Psoas muscle (tissue), 8 donors: ENCODE results near the gene EPHA4. TPM values are rescaled to one million over a fixed set of nuclear protein-coding genes. Genes with fewer than 3 reads are reported as not detected.

Experiments used
- ATAC-seq, 4 donors: fragments of 200-7000 bp; cut with Tn5 transposase; one replicate each; pipeline ENCODE4 v1.9.1; 2020; ENCODE audit warnings: moderate library complexity in 3 of 4, mild to moderate bottlenecking in 2 of 4
- DNase-seq, 2 donors: peaks; one replicate each; pipeline ENCODE4 v3.0.0-alpha.2; 2020
- H3K27ac ChIP-seq: fragments of 200-600 bp; one replicate; pipeline ENCODE4 v1.8.0; 2022
- H3K27me3 ChIP-seq, 3 donors: fragments of 200-600 bp in 1 of 3; one replicate each; pipeline versions ENCODE4 v1.6.1 to v1.8.0; 2013 to 2022; ENCODE audit warnings: low read length in 2 of 3, mild to moderate bottlenecking in 2 of 3, moderate library complexity in 1 of 3; ENCODE audit not compliant: insufficient read depth in 3 of 3
- H3K36me3 ChIP-seq, 2 donors: fragments of 200-600 bp in 1 of 2; one replicate each; pipeline versions ENCODE4 v1.6.1 to v1.8.0; 2013 to 2022; ENCODE audit warnings: low read depth in 1 of 2, mild to moderate bottlenecking in 1 of 2, moderate library complexity in 1 of 2; ENCODE audit not compliant: insufficient read depth in 1 of 2
- H3K4me1 ChIP-seq: fragments of 200-600 bp; one replicate; pipeline ENCODE4 v1.8.0; 2022
- H3K4me3 ChIP-seq: fragments of 200-600 bp; one replicate; pipeline ENCODE4 v1.8.0; 2022; ENCODE audit warnings: mild to moderate bottlenecking
- H3K9me3 ChIP-seq: fragments of 200-600 bp; one replicate; pipeline ENCODE4 v1.8.0; 2022
- CTCF ChIP-seq: fragments of 200-600 bp; IDR thresholded peaks from one replicate; pipeline ENCODE4 v1.8.0; 2022; ENCODE audit warnings: antibody characterized with exemption
- WGBS, 3 donors: extraction: QIAGEN DNeasy Blood & Tissue Kit; methylation state at CpG; one replicate each; pipeline versions ENCODE4 v1.1.6 to v1.1.7; 2013; 5-methylcytosine and 5-hydroxymethylcytosine counted together
- intact Hi-C, 2 donors: fragments of 100-400 bp; cut with DNase I; formaldehyde crosslinking; loops; one replicate each; pipeline versions ENCODE4 v1.11.0 to v1.14.2; 2022
- polyA plus RNA-seq, 3 donors: library from polyadenylated mRNA; stranded (reverse); fragments of 200-250 nt; gene quantifications; one replicate each; pipeline ENCODE4 v1.2.3, GENCODE V29; 2013
- total RNA-seq, 4 donors: library from RNA; stranded (reverse); fragmentation: NEBNext Ultra II Directional in 2 of 4; extraction: Animal tissue kit (Norgen Biotek cat#: 25700) in 2 of 4; gene quantifications; one replicate each; pipeline versions ENCODE4 v1.2.1 to v1.2.4, GENCODE V29; 2021 to 2023
- donor health status: healthy with polysubstance abuse.
- donor health status: DM: no; HTN: no; CAD: no; lungs with moderate emphysema.
- donor health status: Bipolar disorder and iron deficiency.
- donor health status: healthy.
- donor health status: DM: yes; HTN: yes; CAD: no.
- donor health status: DM: no; HTN: no; CAD: no.
- donor health status: DM: no; HTN: no; CAD: no.
- donor health status: DM: yes; HTN: yes; CAD: no.

EPHA4 gene
- total and polyA plus RNA-seq, 7 donors = 0.76 to 6.3 (median 3.8) TPM

DNA sequence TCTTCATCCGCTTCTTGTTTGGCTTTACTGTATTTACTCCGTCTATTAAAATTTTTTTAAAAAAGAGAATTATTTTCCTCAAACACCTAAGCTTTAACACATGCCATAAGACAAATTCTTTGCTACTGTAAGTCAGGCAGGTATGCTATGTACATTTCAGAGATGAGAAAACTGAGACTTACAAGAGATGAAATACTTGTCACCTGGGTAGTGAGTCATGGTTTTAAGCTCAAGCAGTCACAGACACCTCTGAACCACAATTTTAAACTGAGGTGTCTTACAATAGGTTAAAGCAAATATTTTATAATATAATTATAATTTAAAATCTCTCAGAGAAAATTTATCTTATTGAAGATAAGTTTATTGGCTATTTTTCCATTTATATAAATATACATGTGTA, 126.0 kb downstream of the EPHA4 start:
- Histone ChIP-seq H3K4me3 (no peak overlapping the region), H3K36me3 (peaks cover 0 to 13% of the 10 kb centered on the region in 2 donors), H3K27me3 (no peaks in the 10 kb centered on the region), H3K27ac (no peak overlapping the region), H3K4me1 (peaks cover 12% of the 10 kb centered on the region), H3K9me3 (no peaks in the 10 kb centered on the region)
- intact Hi-C loops = no loop called here
- TF ChIP-seq CTCF = no peak
- DNase-seq (no peak), ATAC-seq (no peak)
- WGBS, 3 donors = 97 to 98% (median 98%) methylated on average over 2 of the region's 2 CpGs

- Histone ChIP-seq H3K27ac (peak overlapping the region; percentile 73), H3K4me1 (peaks cover 12% of the 10 kb centered on the region), H3K4me3 (no peak overlapping the region), H3K27me3 (no peaks in the 10 kb centered on the region), H3K9me3 (no peaks in the 10 kb centered on the region), H3K36me3 (peaks cover 0 to 13% of the 10 kb centered on the region in 2 donors)
- intact Hi-C loops = loop anchor here in 1 of 2 donors (5.0 kb wide), 2 partner anchors 108 to 128 kb away; partner anchors contain the start of gene EPHA4
- peak; percentile 89 to 97 (median 94) for ATAC-seq
- no peak for DNase-seq
- 15 to 21% (median 18%) methylated on average over 2 of the region's 2 CpGs for WGBS, 3 donors
- no peak for TF ChIP-seq CTCF
These were observed 128.0 kb downstream of the EPHA4 start for GRCh38 chr2:221444106-221444505.

- Histone ChIP-seq H3K9me3 (no peaks in the 10 kb centered on the region), H3K27ac (peak overlapping the region; percentile 73), H3K4me1 (peaks cover 12% of the 10 kb centered on the region), H3K27me3 (no peaks in the 10 kb centered on the region), H3K36me3 (peaks cover 0 to 13% of the 10 kb centered on the region in 2 donors), H3K4me3 (no peak overlapping the region)
- peak in 1 of 4 donors; percentile 14 for ATAC-seq
- no peak for DNase-seq
- intact Hi-C loops = loop anchor here in 1 of 2 donors (5.0 kb wide), 2 partner anchors 109 to 129 kb away; partner anchors contain the start of gene EPHA4
- 84 to 88% (median 87%) methylated on average over 1 of the region's 1 CpG for WGBS, 3 donors
- no peak for TF ChIP-seq CTCF
These were observed 128.5 kb downstream of the EPHA4 start for GRCh38 chr2:221443645-221444044.

- intact Hi-C loops = loop anchor here in 1 of 2 donors (5.0 kb wide), 2 partner anchors 110 to 130 kb away; partner anchors contain the start of gene EPHA4
- H3K4me1 ChIP-seq = peaks cover 12% of the 10 kb centered on the region
- 74 to 88% (median 81%) methylated on average over 4 of the region's 4 CpGs for WGBS, 3 donors
- no peaks in the 10 kb centered on the region for H3K27me3 ChIP-seq
- H3K9me3 ChIP-seq = no peaks in the 10 kb centered on the region
- H3K4me3 ChIP-seq = no peak overlapping the region
- peaks cover 0 to 13% of the 10 kb centered on the region in 2 donors for H3K36me3 ChIP-seq
- DNase-seq (no peak), ATAC-seq (no peak)
- no peak overlapping the region for H3K27ac ChIP-seq
- TF ChIP-seq CTCF = no peak
These were observed 130.0 kb downstream of the EPHA4 start for GRCh38 chr2:221442128-221442527.
